ENCODE results near the gene CTPS2. TPM values are rescaled to one million over a fixed set of nuclear protein-coding genes. Genes with fewer than 3 reads are reported as not detected.

Gene CTPS2
- total RNA-seq, 1 experiment from 2014 or later: 9.6 TPM

DNA sequence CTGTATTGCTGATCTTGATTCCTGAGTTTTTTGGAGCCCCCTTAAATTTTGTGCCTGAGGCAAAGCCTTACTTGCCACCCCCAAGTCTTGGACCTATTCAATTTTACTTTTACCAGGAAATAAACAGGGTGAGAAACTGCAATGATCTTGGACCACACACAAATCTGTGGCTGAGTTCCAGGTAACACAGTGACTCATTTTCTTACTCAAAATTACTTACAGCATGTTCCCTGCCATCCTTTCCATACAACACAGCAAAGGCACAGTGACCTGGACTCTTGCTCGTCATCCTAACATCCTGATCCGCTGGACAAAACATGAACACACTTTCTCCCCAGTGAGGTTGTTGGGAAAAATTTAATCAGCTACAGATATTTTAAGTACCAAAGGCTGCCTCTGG is 123.3 kb downstream of the CTPS2 start (continued):
- TF ChIP-seq, protein P1, sequence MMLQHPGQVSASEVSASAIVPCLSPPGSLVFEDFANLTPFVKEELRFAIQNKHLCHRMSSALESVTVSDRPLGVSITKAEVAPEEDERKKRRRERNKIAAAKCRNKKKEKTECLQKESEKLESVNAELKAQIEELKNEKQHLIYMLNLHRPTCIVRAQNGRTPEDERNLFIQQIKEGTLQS (IDR thresholded peaks at IDR 0.05): no peak
- TF ChIP-seq SIN3A (IDR thresholded peaks at IDR 0.05; ENCODE audit: low read depth): no peak
- TF ChIP-seq EZH2phosphoT487 (IDR thresholded peaks at IDR 0.05; ENCODE audit: borderline replicate concordance): no peak
- TF ChIP-seq, protein P2, sequence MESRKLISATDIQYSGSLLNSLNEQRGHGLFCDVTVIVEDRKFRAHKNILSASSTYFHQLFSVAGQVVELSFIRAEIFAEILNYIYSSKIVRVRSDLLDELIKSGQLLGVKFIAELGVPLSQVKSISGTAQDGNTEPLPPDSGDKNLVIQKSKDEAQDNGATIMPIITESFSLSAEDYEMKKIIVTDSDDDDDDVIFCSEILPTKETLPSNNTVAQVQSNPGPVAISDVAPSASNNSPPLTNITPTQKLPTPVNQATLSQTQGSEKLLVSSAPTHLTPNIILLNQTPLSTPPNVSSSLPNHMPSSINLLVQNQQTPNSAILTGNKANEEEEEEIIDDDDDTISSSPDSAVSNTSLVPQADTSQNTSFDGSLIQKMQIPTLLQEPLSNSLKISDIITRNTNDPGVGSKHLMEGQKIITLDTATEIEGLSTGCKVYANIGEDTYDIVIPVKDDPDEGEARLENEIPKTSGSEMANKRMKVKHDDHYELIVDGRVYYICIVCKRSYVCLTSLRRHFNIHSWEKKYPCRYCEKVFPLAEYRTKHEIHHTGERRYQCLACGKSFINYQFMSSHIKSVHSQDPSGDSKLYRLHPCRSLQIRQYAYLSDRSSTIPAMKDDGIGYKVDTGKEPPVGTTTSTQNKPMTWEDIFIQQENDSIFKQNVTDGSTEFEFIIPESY (IDR thresholded peaks at IDR 0.05; ENCODE audit: extremely low read depth, insufficient replicate concordance, low read length): no peak
- TF ChIP-seq SP1 (IDR thresholded peaks at IDR 0.05; ENCODE audit: low read depth): no peak
- no peak for TF ChIP-seq YY1 (IDR thresholded peaks at IDR 0.05; ENCODE audit: extremely low read depth, insufficient replicate concordance, low read depth, low read length)
- no peak for TF ChIP-seq ELF1 (IDR thresholded peaks at IDR 0.05; ENCODE audit: borderline replicate concordance, low read depth)
- TF ChIP-seq CEBPB (IDR thresholded peaks at IDR 0.05; ENCODE audit: low read depth): no peak
- no peak for TF ChIP-seq TCF7L2 (IDR thresholded peaks at IDR 0.05; ENCODE audit: borderline replicate concordance, extremely low read depth, insufficient read depth, insufficient read length)
- no peak for TF ChIP-seq JUND (IDR thresholded peaks at IDR 0.05)
- no peak for TF ChIP-seq RAD21 (IDR thresholded peaks at IDR 0.05; ENCODE audit: low read depth)

DNA sequence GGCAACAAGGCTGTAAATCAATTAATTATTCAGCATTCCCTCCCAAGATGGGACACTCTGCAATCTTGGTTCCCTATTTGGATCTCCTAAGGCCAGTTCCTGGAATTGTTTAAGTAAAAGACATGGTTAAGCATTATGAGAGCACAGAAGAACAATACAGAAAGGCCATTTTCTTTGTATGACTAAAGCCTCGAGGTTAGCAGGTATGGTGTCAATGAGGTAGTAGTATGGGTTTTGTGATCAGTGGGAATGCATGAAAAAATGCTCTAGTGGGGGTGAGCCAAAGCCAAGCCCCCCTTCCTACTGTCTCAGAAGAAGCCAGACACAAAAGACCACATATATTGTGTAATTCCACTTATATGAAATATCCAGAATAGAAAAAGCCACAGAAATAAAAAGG is 124.2 kb downstream of the CTPS2 start:
- H3K79me2 ChIP-seq (ENCODE audit: insufficient read depth, low read length): no peaks in the 10 kb centered on the region
- H3K4me3 ChIP-seq (replicated peaks in 1 of 2; ENCODE audit: low read depth in 1 of 2, low read length in 2 of 2): no peak overlapping the region
- H3K27me3 ChIP-seq (ENCODE audit: insufficient read depth, low read length): no peaks in the 10 kb centered on the region
- ATAC-seq: no peak
- H3K4me1 ChIP-seq (ENCODE audit: control insufficient read depth in 1 of 2, insufficient read depth in 2 of 2, low read length in 2 of 2): no peaks in the 10 kb centered on the region
- intact Hi-C loops (cut with micrococcal nuclease): no loop called here
- POLR2A ChIA-PET: no interaction called here
- H2AFZ ChIP-seq (ENCODE audit: low read depth, low read length, poor library complexity, severe bottlenecking): no peak overlapping the region
- no peaks in the 10 kb centered on the region for H3K9me3 ChIP-seq (ENCODE audit: control insufficient read depth in 1 of 2, insufficient read depth in 1 of 2, low read depth in 1 of 2, low read length in 2 of 2)
- H3K9me2 ChIP-seq (ENCODE audit: insufficient read depth): no peaks in the 10 kb centered on the region
- no peak for DNase-seq (ENCODE audit: low read depth, low spot score)
- no peaks in the 10 kb centered on the region for H3K36me3 ChIP-seq (ENCODE audit: control insufficient read depth in 1 of 2, insufficient read depth in 2 of 2, low read length in 2 of 2)
- H3K27ac ChIP-seq (ENCODE audit: low read depth, low read length): no peak overlapping the region
- RAD21 ChIA-PET (ENCODE audit: low non-redundant PET in 1 of 2, low total read pairs in 2 of 2, uncharacterized antibody in 2 of 2, unreplicated experiment in 2 of 2): no interaction called here
- H4K20me1 ChIP-seq (ENCODE audit: insufficient read depth): no peaks in the 10 kb centered on the region
- no peak for TF ChIP-seq FOSL1 (IDR thresholded peaks at IDR 0.05; ENCODE audit: low read depth)
- TF ChIP-seq EZH2 (IDR thresholded peaks at IDR 0.05): no peak
- no peak for TF ChIP-seq YY1 (IDR thresholded peaks at IDR 0.05; ENCODE audit: extremely low read depth, insufficient replicate concordance, low read depth, low read length)
- TF ChIP-seq EGR1 (IDR thresholded peaks at IDR 0.05; ENCODE audit: low read depth): no peak
- TF ChIP-seq SIN3A (IDR thresholded peaks at IDR 0.05; ENCODE audit: low read depth): no peak
- no peak for TF ChIP-seq EZH2phosphoT487 (IDR thresholded peaks at IDR 0.05; ENCODE audit: borderline replicate concordance)
- TF ChIP-seq JUND (IDR thresholded peaks at IDR 0.05): no peak
- TF ChIP-seq, protein P3, sequence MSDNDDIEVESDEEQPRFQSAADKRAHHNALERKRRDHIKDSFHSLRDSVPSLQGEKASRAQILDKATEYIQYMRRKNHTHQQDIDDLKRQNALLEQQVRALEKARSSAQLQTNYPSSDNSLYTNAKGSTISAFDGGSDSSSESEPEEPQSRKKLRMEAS (IDR thresholded peaks at IDR 0.05): no peak
- TF ChIP-seq RAD21 (IDR thresholded peaks at IDR 0.05; ENCODE audit: low read depth): no peak
- TF ChIP-seq, protein P2 (IDR thresholded peaks at IDR 0.05; ENCODE audit: extremely low read depth, insufficient replicate concordance, low read length): no peak
- no peak for TF ChIP-seq CBX3 (IDR thresholded peaks at IDR 0.05; ENCODE audit: low read depth)
- TF ChIP-seq, protein P1 (IDR thresholded peaks at IDR 0.05): no peak
- no peak for TF ChIP-seq ZNF274 (IDR thresholded peaks at IDR 0.05; ENCODE audit: low read depth, low read length)
- TF ChIP-seq ZFX (IDR thresholded peaks at IDR 0.05): no peak
- BruUV-seq (replicated peaks): no TSS peak
- H3K9ac ChIP-seq (ENCODE audit: low read length): no peak overlapping the region
- CTCF ChIA-PET: no interaction called here
- no peak overlapping the region for H3K4me2 ChIP-seq (ENCODE audit: low read length)

Measured in HCT116 (cell line).